Endothelial cell of umbilical vein (primary cell): Measurements from ENCODE around the gene PRR23B.

Experiments
- CTCF ChIP-seq, 2 donors: IDR thresholded peaks; 1 replicate in 1 of 2; 2 replicates in 1 of 2; pipeline ENCODE4 v1.5.1; 2011; ENCODE audit warnings: low read length in 2 of 2, mild to moderate bottlenecking in 2 of 2, moderate library complexity in 2 of 2, control low read depth in 1 of 2, inconsistent platforms in 1 of 2, low read depth in 1 of 2; ENCODE audit not compliant: insufficient read depth in 1 of 2; ENCODE audit errors: extremely low read depth in 1 of 2
- POLR2AphosphoS5 ChIP-seq: IDR thresholded peaks from 2 replicates; pipeline ENCODE4 v1.6.1; 2012; ENCODE audit warnings: low read depth, mild to moderate bottlenecking, control low read depth, low read length, moderate library complexity; ENCODE audit not compliant: insufficient read depth

- TF ChIP-seq CTCF (IDR thresholded peaks at IDR 0.05; ENCODE audit: extremely low read depth in 1 of 2, insufficient read depth in 1 of 2, low read depth in 1 of 2, low read length in 2 of 2) (no peak), POLR2AphosphoS5 (no peak)
Measured at GRCh38 chr3:139006051-139006716, 14.5 kb downstream of the PRR23B start, which contains the start of gene PRR23A.
